Esophagus (tissue), 2 donors: ENCODE measurements around the gene KLHDC1. TPM values are rescaled to one million over a fixed set of nuclear protein-coding genes. Genes with fewer than 3 reads are reported as not detected.
"Not testable (repeated sequence)": the region's sequence is repeated elsewhere in the genome, so short reads cannot be mapped to it uniquely, and the experiment has no call there.

Experiments
- H3K27ac ChIP-seq, 2 donors: one replicate each; pipeline ENCODE4 v1.5.1; 2013; ENCODE audit warnings: low read depth in 2 of 2, mild to moderate bottlenecking in 2 of 2, inconsistent platforms in 1 of 2, low read length in 1 of 2, moderate library complexity in 1 of 2
- H3K27me3 ChIP-seq, 2 donors: one replicate each; pipeline ENCODE4 v1.6.1; 2013; ENCODE audit warnings: low read length in 2 of 2, control low read depth in 1 of 2, mild to moderate bottlenecking in 1 of 2; ENCODE audit not compliant: insufficient read depth in 2 of 2, control insufficient read depth in 1 of 2
- H3K36me3 ChIP-seq, 2 donors: one replicate each; pipeline ENCODE4 v1.6.1; 2013; ENCODE audit warnings: low read length in 1 of 2; ENCODE audit not compliant: control insufficient read depth in 2 of 2, insufficient read depth in 2 of 2
- H3K4me1 ChIP-seq, 2 donors: one replicate each; pipeline ENCODE4 v1.6.1; 2013; ENCODE audit warnings: low read length in 1 of 2; ENCODE audit not compliant: control insufficient read depth in 2 of 2, insufficient read depth in 2 of 2
- H3K4me3 ChIP-seq, 2 donors: one replicate each; pipeline ENCODE4 v1.5.1; 2013; ENCODE audit warnings: low read length in 2 of 2, mild to moderate bottlenecking in 2 of 2, low read depth in 1 of 2, moderate library complexity in 1 of 2
- H3K9me3 ChIP-seq, 2 donors: one replicate each; pipeline ENCODE4 v1.6.1; 2013; ENCODE audit warnings: mild to moderate bottlenecking in 2 of 2, low read depth in 1 of 2, low read length in 1 of 2, moderate library complexity in 1 of 2; ENCODE audit not compliant: control insufficient read depth in 2 of 2, insufficient read depth in 1 of 2
- WGBS, 2 donors: extraction: QIAGEN DNeasy Blood & Tissue Kit; methylation state at CpG; one replicate each; pipeline ENCODE4 v1.1.7; 2013; 5-methylcytosine and 5-hydroxymethylcytosine counted together
- polyA plus RNA-seq, 2 donors: library from polyadenylated mRNA; stranded (reverse); fragments of 200-250 nt; gene quantifications; one replicate each; pipeline ENCODE4 v1.2.3, GENCODE V29; 2013
- donor health status: healthy with polysubstance abuse.
- donor health status: Bipolar disorder and iron deficiency.

KLHDC1 gene
- polyA plus RNA-seq, 2 donors = 1.0 to 2.3 TPM

DNA sequence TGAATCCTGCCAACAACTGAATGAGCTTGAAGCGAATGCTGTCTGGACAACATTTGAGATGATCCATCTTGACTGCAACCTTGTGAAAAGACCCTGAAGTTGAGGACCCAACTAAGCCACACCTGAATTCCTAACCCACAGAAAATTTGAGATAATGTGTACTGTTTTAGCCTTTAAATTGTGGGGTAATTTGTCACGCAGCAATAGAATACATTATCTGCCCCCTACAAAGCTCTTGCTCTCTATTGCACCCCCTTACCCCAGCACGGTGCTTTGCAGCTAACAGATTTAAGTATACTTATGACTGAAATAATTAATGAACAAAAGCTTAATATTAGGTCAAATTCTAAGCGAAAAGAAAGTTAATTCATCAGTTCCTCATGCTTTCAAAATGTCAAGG lies 6.5 kb upstream of the KLHDC1 start:
- Histone ChIP-seq H3K4me1 (peaks cover 0 to 2% of the 10 kb centered on the region in 2 donors), H3K27ac (no peak overlapping the region), H3K9me3 (no peaks in the 10 kb centered on the region), H3K4me3 (no peak overlapping the region), H3K36me3 (no peaks in the 10 kb centered on the region), H3K27me3 (no peaks in the 10 kb centered on the region)
- WGBS, 2 donors = 91 to 92% methylated on average over 4 of the region's 4 CpGs

DNA sequence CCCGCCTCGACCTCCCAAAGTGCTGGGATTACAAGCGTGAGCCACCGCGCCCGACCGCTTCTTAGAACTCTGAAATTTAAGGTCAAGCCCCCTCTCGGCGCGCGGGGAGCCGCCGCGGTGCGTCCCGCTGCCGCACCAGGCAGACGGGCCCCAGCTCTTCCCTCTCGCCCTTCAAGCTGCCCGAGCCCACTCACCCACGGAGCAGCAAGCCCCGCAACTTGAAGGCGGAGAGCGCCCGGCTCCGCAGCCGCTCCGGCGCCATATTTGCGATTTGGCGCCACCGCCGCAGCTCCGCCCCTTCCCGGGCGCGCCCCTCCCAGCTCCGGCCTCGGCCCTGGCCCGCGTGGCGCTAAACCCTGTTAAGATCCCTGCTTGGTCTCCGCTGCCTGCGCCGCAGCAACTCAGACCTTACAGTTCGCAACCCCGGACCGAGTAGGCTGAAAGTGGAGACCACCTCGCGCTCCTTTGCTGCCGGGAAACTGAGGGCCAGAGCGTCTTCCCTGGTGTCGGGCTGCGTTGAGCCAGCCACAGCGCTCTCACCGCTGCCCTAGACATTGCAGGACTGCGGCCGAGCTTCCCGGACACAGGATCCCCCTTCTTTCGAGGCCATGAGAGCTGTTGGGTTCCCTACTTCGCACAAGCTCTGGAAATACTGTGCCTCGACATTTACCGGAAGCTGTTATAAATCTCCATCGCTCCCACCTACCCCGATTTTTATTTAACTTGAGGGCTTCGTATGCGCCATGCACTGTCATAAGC lies 4.8 kb upstream of the KLHDC1 start, which contains the start of gene POLE2:
TSS of gene POLE2 (minus strand) at position 273 of the 759 bp plus-strand sequence. CDS start at position 262, 11 bp downstream.
- H3K9me3 ChIP-seq = no peaks in the 10 kb centered on the region
- no peaks in the 10 kb centered on the region for H3K27me3 ChIP-seq
- no peaks in the 10 kb centered on the region for H3K36me3 ChIP-seq
- H3K27ac ChIP-seq = peak within 1 kb of the TSS; percentile 81
- H3K4me3 ChIP-seq = peak within 1 kb of the TSS; percentile 63 to 93
- WGBS, 2 donors = 7 to 8% methylated on average over 61 to 67 of the region's 67 CpGs
- peaks cover 0 to 2% of the 10 kb centered on the region in 2 donors for H3K4me1 ChIP-seq

- Histone ChIP-seq H3K36me3 (no peaks in the 10 kb centered on the region), H3K27ac (peak overlapping the region in 1 of 2 donors; percentile 81), H3K9me3 (no peaks in the 10 kb centered on the region), H3K4me1 (peaks cover 0 to 2% of the 10 kb centered on the region in 2 donors), H3K27me3 (no peaks in the 10 kb centered on the region), H3K4me3 (no peak overlapping the region)
- WGBS, 2 donors = 87 to 90% methylated on average over 8 of the region's 8 CpGs
Observed at GRCh38 chr14:49688701-49689030, 4.3 kb upstream of the KLHDC1 start.

DNA sequence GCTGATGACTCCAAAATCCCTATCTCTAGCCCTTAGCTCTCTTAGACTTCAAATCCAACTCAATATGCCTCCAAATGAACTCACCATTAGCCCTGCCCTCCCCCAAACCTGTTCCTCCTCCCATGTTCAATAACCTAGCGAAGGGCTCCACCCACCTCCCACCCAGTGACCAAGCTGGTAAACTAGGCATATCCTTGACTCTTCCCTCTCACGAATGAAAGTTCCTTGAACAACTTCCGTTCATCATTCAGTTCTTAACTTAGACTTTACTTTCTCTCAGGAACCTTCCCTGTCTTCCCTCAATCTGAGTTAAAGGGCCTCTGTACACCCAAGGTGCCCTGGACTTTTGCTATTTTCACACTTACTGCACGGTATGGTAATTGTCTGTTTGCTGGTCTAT lies 1.9 kb upstream of the KLHDC1 start:
- Histone ChIP-seq H3K27me3 (no peaks in the 10 kb centered on the region), H3K27ac (no peak overlapping the region), H3K4me1 (peaks cover 0 to 2% of the 10 kb centered on the region in 2 donors), H3K9me3 (no peaks in the 10 kb centered on the region), H3K36me3 (no peaks in the 10 kb centered on the region), H3K4me3 (no peak overlapping the region)
- 71 to 79% methylated on average over 4 of the region's 4 CpGs for WGBS, 2 donors

- Histone ChIP-seq H3K27ac (peak overlapping the region in 1 of 2 donors; percentile 94), H3K9me3 (no peaks in the 10 kb centered on the region), H3K36me3 (no peaks in the 10 kb centered on the region), H3K4me3 (peak overlapping the region in 1 of 2 donors; percentile 82), H3K4me1 (peaks cover 0 to 2% of the 10 kb centered on the region in 2 donors), H3K27me3 (no peaks in the 10 kb centered on the region)
- 31 to 39% methylated on average over 6 of the region's 6 CpGs for WGBS, 2 donors
Observed at GRCh38 chr14:49692193-49692757, 645 bp upstream of the KLHDC1 start.

DNA sequence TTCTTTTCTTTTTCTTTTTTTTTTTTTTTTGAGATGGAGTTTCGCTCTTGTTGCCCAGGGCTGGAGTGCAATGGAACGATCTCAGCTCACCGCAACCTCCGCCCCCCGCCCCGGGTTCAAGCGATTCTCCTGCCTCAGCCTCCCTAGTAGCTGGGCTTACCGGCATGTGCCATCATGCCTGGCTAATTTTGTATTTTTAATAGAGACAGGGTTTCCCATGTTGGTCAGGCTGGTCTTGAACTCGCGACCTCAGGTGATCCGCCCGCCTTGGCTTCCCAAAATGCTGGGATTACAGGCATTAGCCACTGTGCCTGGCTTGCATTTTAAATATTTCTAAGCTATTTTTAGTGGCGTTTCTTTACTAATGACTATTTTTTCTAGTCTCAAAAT lies 810 bp downstream of the KLHDC1 start:
- WGBS, 2 donors = 10 to 16% methylated on average over 11 to 13 of the region's 13 CpGs
- H3K4me1 ChIP-seq, H3K36me3 ChIP-seq, H3K27me3 ChIP-seq, H3K9me3 ChIP-seq: not testable (repeated sequence)
- peak overlapping the region; percentile 11 to 82 for H3K4me3 ChIP-seq
- H3K27ac ChIP-seq = peak overlapping the region; percentile 13 to 94

GRCh38 chr14:49702725-49703124 lies 9.8 kb downstream of the KLHDC1 start:
- no peak overlapping the region for H3K4me3 ChIP-seq
- no peaks in the 10 kb centered on the region for H3K36me3 ChIP-seq
- H3K9me3 ChIP-seq = no peaks in the 10 kb centered on the region
- H3K27me3 ChIP-seq = no peaks in the 10 kb centered on the region
- no peaks in the 10 kb centered on the region for H3K4me1 ChIP-seq
- WGBS, 2 donors = 73 to 84% methylated on average over 4 of the region's 4 CpGs
- H3K27ac ChIP-seq = no peak overlapping the region

DNA sequence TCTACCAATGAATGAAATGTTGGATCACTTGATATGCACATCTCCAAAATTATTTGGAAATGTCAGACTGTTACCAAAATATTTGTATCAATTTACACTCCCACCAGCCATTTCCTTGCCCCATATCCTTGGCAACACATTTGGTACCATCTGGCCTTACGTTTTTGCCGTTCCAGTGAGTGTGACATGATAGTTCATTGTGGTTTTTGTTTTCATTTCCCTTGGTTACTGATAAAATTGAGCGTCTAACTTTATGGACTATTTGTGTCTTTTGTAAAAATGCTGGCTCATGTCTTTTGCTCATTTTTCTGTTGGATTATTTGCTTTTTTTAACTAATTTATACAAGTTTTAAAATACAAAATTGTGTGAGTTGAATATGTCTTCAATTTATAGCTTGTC lies 11.0 kb downstream of the KLHDC1 start:
- H3K4me1 ChIP-seq = no peaks in the 10 kb centered on the region
- H3K27ac ChIP-seq = no peak overlapping the region
- H3K36me3 ChIP-seq = no peaks in the 10 kb centered on the region
- no peak overlapping the region for H3K4me3 ChIP-seq
- no peaks in the 10 kb centered on the region for H3K9me3 ChIP-seq
- WGBS, 2 donors = 68 to 78% methylated on average over 3 of the region's 3 CpGs
- H3K27me3 ChIP-seq = no peaks in the 10 kb centered on the region

- H3K27ac ChIP-seq, H3K27me3 ChIP-seq, H3K4me1 ChIP-seq, H3K4me3 ChIP-seq, H3K36me3 ChIP-seq, H3K9me3 ChIP-seq: not testable (repeated sequence)
- WGBS, 2 donors = 89 to 93% methylated on average over 4 of the region's 4 CpGs
Observed at GRCh38 chr14:49704471-49704870, 11.6 kb downstream of the KLHDC1 start.

- H3K27ac ChIP-seq, H3K4me3 ChIP-seq, H3K27me3 ChIP-seq, H3K36me3 ChIP-seq, H3K4me1 ChIP-seq, H3K9me3 ChIP-seq: not testable (repeated sequence)
- 95 to 98% methylated on average over 11 of the region's 11 CpGs for WGBS, 2 donors
Observed at GRCh38 chr14:49710993-49711392, 18.1 kb downstream of the KLHDC1 start.
